ENCODE results near the gene NRCAM. TPM values are rescaled to one million over a fixed set of nuclear protein-coding genes. Genes with fewer than 3 reads are reported as not detected.

The NRCAM gene
- total and polyA plus RNA-seq, 4 donors, result 0.17 to 3.2 (median 0.64) TPM

DNA sequence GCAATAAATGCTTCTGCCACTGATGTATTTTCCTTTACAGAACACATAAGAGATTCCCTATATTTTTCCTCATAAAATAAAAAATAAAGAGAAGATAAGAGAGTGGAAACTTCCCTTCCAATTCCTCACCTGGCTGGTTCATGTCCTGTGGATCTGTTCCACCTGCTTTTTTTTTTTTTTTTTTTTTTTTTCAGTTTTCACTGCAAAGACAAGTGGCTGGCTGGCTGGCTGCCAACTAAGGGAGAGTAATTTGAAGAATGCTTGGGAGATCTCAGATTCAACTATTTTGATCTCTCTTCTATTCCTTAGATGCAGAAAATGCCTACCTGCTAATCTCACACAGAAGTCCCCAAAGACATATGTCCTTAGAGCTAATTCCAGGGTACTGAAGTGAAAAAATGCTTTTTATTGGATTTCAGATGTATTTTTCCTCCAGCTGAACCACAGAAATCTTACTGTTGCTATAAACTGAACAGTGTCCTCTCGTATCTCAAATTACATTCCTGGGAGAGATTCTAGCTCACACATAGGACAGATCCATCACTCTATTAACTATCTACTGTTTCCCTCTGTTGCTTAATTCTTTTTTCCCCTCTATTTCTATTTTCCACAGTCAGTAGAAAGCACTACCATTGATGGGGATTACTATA, 120.8 kb downstream of the NRCAM start:
- Histone ChIP-seq H3K27ac (ENCODE audit: low read depth in 1 of 2, low read length in 2 of 2) (no peak overlapping the region), H3K4me1 (ENCODE audit: control insufficient read depth in 4 of 4, insufficient read depth in 4 of 4, low read length in 3 of 4) (no peaks in the 10 kb centered on the region), H3K9me3 (ENCODE audit: control insufficient read depth in 4 of 4, low read length in 3 of 4) (no peaks in the 10 kb centered on the region), H3K9ac (ENCODE audit: low read depth in 1 of 2, low read length in 2 of 2) (no peak overlapping the region), H3K4me3 (ENCODE audit: low read depth in 1 of 3, low read length in 3 of 3) (no peak overlapping the region), H3K36me3 (ENCODE audit: control insufficient read depth in 4 of 4, insufficient read depth in 3 of 4, low read depth in 1 of 4, low read length in 3 of 4) (no peaks in the 10 kb centered on the region), H3K27me3 (ENCODE audit: control insufficient read depth in 4 of 4, insufficient read depth in 4 of 4, low read length in 3 of 4) (no peaks in the 10 kb centered on the region)
- no peak for DNase-seq (ENCODE audit: low spot score)
- no peak for TF ChIP-seq SP1 (IDR thresholded peaks at IDR 0.05)
- no peak for TF ChIP-seq EGR1 (IDR thresholded peaks at IDR 0.05; ENCODE audit: low read depth in 2 of 2)
- no peak for TF ChIP-seq GABPA (IDR thresholded peaks at IDR 0.05 in 1 of 2, conservative IDR thresholded peaks at IDR 0.05 in 1 of 2)
- no peak for TF ChIP-seq TAF1 (conservative IDR thresholded peaks at IDR 0.05)
- 52% methylated on average over 1 of the region's 1 CpG for WGBS

DNA sequence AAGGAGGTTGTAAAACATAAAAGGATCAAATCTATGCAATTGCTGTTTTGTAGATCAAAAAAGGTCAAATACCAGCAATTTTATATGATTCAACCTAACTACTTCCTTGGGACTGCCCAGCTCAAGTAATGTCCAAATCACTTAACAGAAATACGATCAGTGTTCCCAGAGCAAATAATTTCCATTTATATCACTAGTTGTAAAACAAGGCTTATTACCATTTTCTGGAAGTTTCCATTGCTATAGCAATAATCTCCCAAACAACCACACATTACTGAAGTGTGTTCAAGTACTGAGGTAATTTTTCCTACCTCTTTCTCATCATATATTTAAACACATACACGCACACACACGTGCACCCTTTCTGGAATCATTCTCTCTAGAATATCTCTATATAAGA, 123.3 kb downstream of the NRCAM start:
- no peak for DNase-seq (ENCODE audit: low spot score)
- TF ChIP-seq FOXA1 (IDR thresholded peaks at IDR 0.05), result no peak
- TF ChIP-seq, protein P1, sequence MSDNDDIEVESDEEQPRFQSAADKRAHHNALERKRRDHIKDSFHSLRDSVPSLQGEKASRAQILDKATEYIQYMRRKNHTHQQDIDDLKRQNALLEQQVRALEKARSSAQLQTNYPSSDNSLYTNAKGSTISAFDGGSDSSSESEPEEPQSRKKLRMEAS (IDR thresholded peaks at IDR 0.05), result no peak
- TF ChIP-seq, protein P2, sequence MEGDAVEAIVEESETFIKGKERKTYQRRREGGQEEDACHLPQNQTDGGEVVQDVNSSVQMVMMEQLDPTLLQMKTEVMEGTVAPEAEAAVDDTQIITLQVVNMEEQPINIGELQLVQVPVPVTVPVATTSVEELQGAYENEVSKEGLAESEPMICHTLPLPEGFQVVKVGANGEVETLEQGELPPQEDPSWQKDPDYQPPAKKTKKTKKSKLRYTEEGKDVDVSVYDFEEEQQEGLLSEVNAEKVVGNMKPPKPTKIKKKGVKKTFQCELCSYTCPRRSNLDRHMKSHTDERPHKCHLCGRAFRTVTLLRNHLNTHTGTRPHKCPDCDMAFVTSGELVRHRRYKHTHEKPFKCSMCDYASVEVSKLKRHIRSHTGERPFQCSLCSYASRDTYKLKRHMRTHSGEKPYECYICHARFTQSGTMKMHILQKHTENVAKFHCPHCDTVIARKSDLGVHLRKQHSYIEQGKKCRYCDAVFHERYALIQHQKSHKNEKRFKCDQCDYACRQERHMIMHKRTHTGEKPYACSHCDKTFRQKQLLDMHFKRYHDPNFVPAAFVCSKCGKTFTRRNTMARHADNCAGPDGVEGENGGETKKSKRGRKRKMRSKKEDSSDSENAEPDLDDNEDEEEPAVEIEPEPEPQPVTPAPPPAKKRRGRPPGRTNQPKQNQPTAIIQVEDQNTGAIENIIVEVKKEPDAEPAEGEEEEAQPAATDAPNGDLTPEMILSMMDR (IDR thresholded peaks at IDR 0.05; ENCODE audit: low read depth, low read length, missing input control), result no peak
- no peak for TF ChIP-seq JUND (IDR thresholded peaks at IDR 0.05)
- no peak for TF ChIP-seq YY1 (IDR thresholded peaks at IDR 0.05)
- no peak for TF ChIP-seq RAD21 (IDR thresholded peaks at IDR 0.05)
- TF ChIP-seq, protein P3, sequence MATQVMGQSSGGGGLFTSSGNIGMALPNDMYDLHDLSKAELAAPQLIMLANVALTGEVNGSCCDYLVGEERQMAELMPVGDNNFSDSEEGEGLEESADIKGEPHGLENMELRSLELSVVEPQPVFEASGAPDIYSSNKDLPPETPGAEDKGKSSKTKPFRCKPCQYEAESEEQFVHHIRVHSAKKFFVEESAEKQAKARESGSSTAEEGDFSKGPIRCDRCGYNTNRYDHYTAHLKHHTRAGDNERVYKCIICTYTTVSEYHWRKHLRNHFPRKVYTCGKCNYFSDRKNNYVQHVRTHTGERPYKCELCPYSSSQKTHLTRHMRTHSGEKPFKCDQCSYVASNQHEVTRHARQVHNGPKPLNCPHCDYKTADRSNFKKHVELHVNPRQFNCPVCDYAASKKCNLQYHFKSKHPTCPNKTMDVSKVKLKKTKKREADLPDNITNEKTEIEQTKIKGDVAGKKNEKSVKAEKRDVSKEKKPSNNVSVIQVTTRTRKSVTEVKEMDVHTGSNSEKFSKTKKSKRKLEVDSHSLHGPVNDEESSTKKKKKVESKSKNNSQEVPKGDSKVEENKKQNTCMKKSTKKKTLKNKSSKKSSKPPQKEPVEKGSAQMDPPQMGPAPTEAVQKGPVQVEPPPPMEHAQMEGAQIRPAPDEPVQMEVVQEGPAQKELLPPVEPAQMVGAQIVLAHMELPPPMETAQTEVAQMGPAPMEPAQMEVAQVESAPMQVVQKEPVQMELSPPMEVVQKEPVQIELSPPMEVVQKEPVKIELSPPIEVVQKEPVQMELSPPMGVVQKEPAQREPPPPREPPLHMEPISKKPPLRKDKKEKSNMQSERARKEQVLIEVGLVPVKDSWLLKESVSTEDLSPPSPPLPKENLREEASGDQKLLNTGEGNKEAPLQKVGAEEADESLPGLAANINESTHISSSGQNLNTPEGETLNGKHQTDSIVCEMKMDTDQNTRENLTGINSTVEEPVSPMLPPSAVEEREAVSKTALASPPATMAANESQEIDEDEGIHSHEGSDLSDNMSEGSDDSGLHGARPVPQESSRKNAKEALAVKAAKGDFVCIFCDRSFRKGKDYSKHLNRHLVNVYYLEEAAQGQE (IDR thresholded peaks at IDR 0.05), result no peak
- H3K36me3 ChIP-seq (ENCODE audit: control insufficient read depth in 4 of 4, insufficient read depth in 3 of 4, low read depth in 1 of 4, low read length in 3 of 4), result no peaks in the 10 kb centered on the region
- no peak overlapping the region for H3K27ac ChIP-seq (ENCODE audit: low read depth in 1 of 2, low read length in 2 of 2)
- no peaks in the 10 kb centered on the region for H3K27me3 ChIP-seq (ENCODE audit: control insufficient read depth in 4 of 4, insufficient read depth in 4 of 4, low read length in 3 of 4)
- H3K9ac ChIP-seq (ENCODE audit: low read depth in 1 of 2, low read length in 2 of 2), result no peak overlapping the region
- no peak overlapping the region for H3K4me3 ChIP-seq (ENCODE audit: low read depth in 1 of 3, low read length in 3 of 3)
- no peaks in the 10 kb centered on the region for H3K4me1 ChIP-seq (ENCODE audit: control insufficient read depth in 4 of 4, insufficient read depth in 4 of 4, low read length in 3 of 4)
- WGBS, result 90% methylated on average over 3 of the region's 3 CpGs
- no peaks in the 10 kb centered on the region for H3K9me3 ChIP-seq (ENCODE audit: control insufficient read depth in 4 of 4, low read length in 3 of 4)

DNA sequence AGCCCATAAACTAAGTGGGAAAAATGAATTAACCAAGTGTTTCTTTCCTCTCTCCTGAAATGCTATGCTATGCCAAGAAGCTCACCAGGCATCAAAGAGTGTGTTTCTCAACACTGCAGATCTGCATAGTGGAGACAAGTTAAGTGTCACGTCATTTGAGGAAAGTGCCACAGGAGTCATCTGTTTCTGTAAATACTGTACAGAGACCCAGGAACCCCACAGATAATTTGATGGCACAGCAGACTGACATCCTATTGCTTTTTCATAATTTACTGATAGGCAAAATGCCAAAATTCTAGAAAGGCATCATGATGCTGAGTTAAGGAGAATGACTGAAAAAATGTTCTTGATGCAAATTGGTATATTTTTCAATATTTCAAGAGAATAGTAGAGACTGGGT, 124.3 kb downstream of the NRCAM start:
- WGBS, result 59% methylated on average over 1 of the region's 1 CpG
- Histone ChIP-seq H3K27me3 (ENCODE audit: control insufficient read depth in 4 of 4, insufficient read depth in 4 of 4, low read length in 3 of 4) (no peaks in the 10 kb centered on the region), H3K9me3 (ENCODE audit: control insufficient read depth in 4 of 4, low read length in 3 of 4) (no peaks in the 10 kb centered on the region), H3K36me3 (ENCODE audit: control insufficient read depth in 4 of 4, insufficient read depth in 3 of 4, low read depth in 1 of 4, low read length in 3 of 4) (no peaks in the 10 kb centered on the region), H3K9ac (ENCODE audit: low read depth in 1 of 2, low read length in 2 of 2) (no peak overlapping the region), H3K4me3 (ENCODE audit: low read depth in 1 of 3, low read length in 3 of 3) (no peak overlapping the region), H3K27ac (ENCODE audit: low read depth in 1 of 2, low read length in 2 of 2) (no peak overlapping the region), H3K4me1 (ENCODE audit: control insufficient read depth in 4 of 4, insufficient read depth in 4 of 4, low read length in 3 of 4) (no peaks in the 10 kb centered on the region)
- DNase-seq (ENCODE audit: low spot score), result no peak
- TF ChIP-seq HNF4A (conservative IDR thresholded peaks at IDR 0.05) (no peak), FOXA1 (IDR thresholded peaks at IDR 0.05) (no peak), NR2F2 (IDR thresholded peaks at IDR 0.05) (no peak), FOXA2 (IDR thresholded peaks at IDR 0.05) (no peak), YY1 (IDR thresholded peaks at IDR 0.05) (no peak), GABPA (IDR thresholded peaks at IDR 0.05 in 1 of 2, conservative IDR thresholded peaks at IDR 0.05 in 1 of 2) (no peak), TAF1 (conservative IDR thresholded peaks at IDR 0.05) (no peak), SP1 (IDR thresholded peaks at IDR 0.05) (no peak)
- TF ChIP-seq, protein P2 (IDR thresholded peaks at IDR 0.05; ENCODE audit: low read depth, low read length, missing input control), result no peak
- TF ChIP-seq, protein P1 (IDR thresholded peaks at IDR 0.05), result no peak
- TF ChIP-seq, protein P3 (IDR thresholded peaks at IDR 0.05), result no peak

All from liver (tissue), 9 donors.